ENCODE data around the gene UBE4B. TPM values are rescaled to one million over a fixed set of nuclear protein-coding genes. Genes with fewer than 3 reads are reported as not detected.
A peak's percentile ranks its signal among the peaks of the same experiment; 100 is the strongest.

The UBE4B gene
- total and polyA plus RNA-seq, 7 donors, result 28.8 to 90.9 (median 48.5) TPM

DNA sequence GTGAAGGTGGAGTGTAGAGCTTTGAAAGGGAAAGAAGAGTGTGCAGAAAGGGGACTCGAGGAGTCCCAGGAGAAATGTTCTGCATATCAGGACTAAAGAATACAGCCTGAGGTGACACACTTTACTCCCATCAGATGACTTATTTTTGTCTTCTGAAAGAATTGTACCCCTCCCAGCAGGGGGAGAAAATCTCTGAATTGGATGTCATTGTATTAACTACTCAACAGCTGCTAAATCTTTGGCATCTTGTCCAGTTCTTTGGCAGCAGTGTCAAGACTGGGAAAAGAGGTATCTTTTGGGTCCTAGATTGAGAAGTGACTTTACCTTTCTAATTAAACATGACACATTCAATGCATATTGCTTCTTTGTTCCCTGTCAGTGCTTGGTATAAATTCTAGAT is 18.9 kb downstream of the UBE4B start:
- no peaks in the 10 kb centered on the region for H3K9me3 ChIP-seq
- ATAC-seq (peak in 1 of 4 donors; percentile 11), DNase-seq (no peak)
- no peak overlapping the region for H3K4me3 ChIP-seq
- peak overlapping the region; percentile 69 for H3K27ac ChIP-seq
- peaks cover 51% of the 10 kb centered on the region for H3K4me1 ChIP-seq
- H3K27me3 ChIP-seq (ENCODE audit: insufficient read depth in 3 of 3, low read length in 2 of 3), result no peaks in the 10 kb centered on the region
- WGBS, 3 donors, result 29 to 61% (median 50%) methylated on average over 1 of the region's 1 CpG
- TF ChIP-seq, protein P1, sequence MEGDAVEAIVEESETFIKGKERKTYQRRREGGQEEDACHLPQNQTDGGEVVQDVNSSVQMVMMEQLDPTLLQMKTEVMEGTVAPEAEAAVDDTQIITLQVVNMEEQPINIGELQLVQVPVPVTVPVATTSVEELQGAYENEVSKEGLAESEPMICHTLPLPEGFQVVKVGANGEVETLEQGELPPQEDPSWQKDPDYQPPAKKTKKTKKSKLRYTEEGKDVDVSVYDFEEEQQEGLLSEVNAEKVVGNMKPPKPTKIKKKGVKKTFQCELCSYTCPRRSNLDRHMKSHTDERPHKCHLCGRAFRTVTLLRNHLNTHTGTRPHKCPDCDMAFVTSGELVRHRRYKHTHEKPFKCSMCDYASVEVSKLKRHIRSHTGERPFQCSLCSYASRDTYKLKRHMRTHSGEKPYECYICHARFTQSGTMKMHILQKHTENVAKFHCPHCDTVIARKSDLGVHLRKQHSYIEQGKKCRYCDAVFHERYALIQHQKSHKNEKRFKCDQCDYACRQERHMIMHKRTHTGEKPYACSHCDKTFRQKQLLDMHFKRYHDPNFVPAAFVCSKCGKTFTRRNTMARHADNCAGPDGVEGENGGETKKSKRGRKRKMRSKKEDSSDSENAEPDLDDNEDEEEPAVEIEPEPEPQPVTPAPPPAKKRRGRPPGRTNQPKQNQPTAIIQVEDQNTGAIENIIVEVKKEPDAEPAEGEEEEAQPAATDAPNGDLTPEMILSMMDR (IDR thresholded peaks at IDR 0.05), result no peak
- H3K36me3 ChIP-seq (ENCODE audit: insufficient read depth in 1 of 2, low read depth in 1 of 2), result no peaks in the 10 kb centered on the region
- intact Hi-C loops (cut with DNase I), result no loop called here

DNA sequence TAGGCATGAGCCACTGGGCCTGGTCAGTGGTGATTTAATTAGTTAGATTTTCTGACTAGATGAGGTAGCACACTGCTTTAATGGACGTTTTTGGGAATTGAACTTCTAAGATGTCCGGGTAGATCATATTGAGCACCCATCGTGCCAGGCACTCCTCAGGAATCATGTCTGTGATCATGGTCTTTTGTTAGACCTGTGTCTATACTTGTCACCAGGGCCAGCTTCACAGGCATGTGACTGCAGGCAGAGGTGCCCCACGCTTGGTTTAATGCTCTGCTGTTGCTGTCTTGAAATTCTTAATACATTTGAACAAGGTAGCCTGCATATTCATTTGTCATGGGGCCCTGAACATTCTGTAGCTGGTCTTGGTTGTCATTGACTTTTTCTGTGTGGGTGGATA is 19.6 kb downstream of the UBE4B start:
- WGBS, 3 donors, result 43 to 60% (median 53%) methylated on average over 4 of the region's 4 CpGs
- H3K4me1 ChIP-seq, result peaks cover 51% of the 10 kb centered on the region
- ATAC-seq, result peak; percentile 74 to 89 (median 85)

DNA sequence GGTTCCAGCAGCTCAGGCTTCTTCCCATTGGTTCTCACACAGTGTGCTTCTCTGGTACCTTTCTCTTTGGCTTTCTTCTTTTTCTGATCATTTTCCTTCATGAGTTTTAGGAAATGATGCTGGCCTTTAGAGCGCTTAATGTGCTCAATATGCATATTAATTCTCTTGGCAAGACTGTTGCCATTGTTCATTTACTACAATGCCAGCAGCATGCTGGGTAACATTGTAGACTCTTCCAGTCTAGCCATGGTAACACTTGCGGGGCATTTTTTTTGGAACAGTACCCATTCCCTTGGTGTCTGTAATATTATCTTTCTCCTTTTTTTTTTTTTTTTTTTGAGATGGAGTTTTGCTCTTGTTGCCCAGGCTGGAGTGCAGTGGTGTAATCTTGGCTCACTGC is 21.7 kb downstream of the UBE4B start:
- Histone ChIP-seq H3K4me1 (peaks cover 58% of the 10 kb centered on the region), H3K27me3 (ENCODE audit: insufficient read depth in 3 of 3, low read length in 2 of 3) (no peaks in the 10 kb centered on the region), H3K4me3 (no peak overlapping the region), H3K9me3 (no peaks in the 10 kb centered on the region), H3K36me3 (ENCODE audit: insufficient read depth in 1 of 2, low read depth in 1 of 2) (no peaks in the 10 kb centered on the region), H3K27ac (no peak overlapping the region)
- TF ChIP-seq, protein P1 (IDR thresholded peaks at IDR 0.05), result no peak
- ATAC-seq, result no peak
- WGBS, 3 donors, result 40 to 66% (median 42%) methylated on average over 2 of the region's 2 CpGs
- intact Hi-C loops (cut with DNase I), result no loop called here
- no peak for DNase-seq

More for the DNA sequence above, 19.6 kb downstream of the UBE4B start:
- TF ChIP-seq, protein P1 (IDR thresholded peaks at IDR 0.05), result no peak
- Histone ChIP-seq H3K36me3 (ENCODE audit: insufficient read depth in 1 of 2, low read depth in 1 of 2) (no peaks in the 10 kb centered on the region), H3K27me3 (ENCODE audit: insufficient read depth in 3 of 3, low read length in 2 of 3) (no peaks in the 10 kb centered on the region), H3K27ac (peak overlapping the region; percentile 69), H3K9me3 (no peaks in the 10 kb centered on the region), H3K4me3 (no peak overlapping the region)
- no peak for DNase-seq
- intact Hi-C loops (cut with DNase I), result no loop called here

DNA sequence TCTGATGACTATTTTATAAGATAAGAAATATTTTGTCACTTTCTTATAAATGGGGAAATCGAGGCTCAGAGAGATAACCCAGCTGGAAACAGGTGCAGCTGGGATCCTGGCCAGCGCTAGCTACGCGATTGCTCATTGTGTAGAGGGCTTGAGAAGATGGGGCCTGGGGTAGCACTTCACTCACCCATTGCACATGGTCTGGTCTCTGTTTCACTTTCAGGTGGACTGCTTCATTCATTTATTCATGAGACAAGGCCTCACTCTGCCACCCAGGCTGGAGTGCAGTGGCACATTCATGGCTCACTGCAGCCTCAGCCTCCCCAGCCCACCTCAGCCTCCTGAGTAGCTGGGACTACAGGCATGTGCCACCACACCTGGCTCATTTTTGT is 23.8 kb downstream of the UBE4B start:
- DNase-seq (no peak), ATAC-seq (no peak)
- peaks cover 66% of the 10 kb centered on the region for H3K4me1 ChIP-seq
- H3K4me3 ChIP-seq, result no peak overlapping the region
- TF ChIP-seq, protein P1 (IDR thresholded peaks at IDR 0.05), result no peak
- H3K27ac ChIP-seq, result no peak overlapping the region
- H3K36me3 ChIP-seq (ENCODE audit: insufficient read depth in 1 of 2, low read depth in 1 of 2), result no peaks in the 10 kb centered on the region
- intact Hi-C loops (cut with DNase I), result no loop called here
- H3K27me3 ChIP-seq (ENCODE audit: insufficient read depth in 3 of 3, low read length in 2 of 3), result no peaks in the 10 kb centered on the region
- WGBS, 3 donors, result 74 to 96% (median 83%) methylated on average over 4 of the region's 4 CpGs
- H3K9me3 ChIP-seq, result no peaks in the 10 kb centered on the region

DNA sequence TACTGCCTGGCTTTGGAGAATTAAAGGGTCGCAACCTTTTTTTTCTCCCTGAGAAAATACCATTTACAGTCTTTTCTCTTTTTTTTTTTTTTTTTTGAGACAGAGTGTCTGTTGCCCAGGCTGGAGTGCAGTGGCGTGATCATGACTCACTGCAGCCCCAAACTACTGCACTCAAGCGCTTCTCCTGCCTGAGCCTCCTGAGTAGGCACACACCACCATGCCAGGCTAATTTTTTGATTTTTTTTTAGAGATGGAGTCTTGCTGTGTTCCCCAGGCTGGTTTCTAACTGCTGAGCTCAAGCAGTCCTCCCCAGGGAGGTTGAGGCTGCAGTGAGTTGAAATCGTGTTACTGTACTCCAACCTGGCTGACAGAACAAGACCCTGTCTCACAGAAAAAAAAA is 24.6 kb downstream of the UBE4B start:
- Histone ChIP-seq H3K9me3 (no peaks in the 10 kb centered on the region), H3K4me3 (no peak overlapping the region), H3K27ac (no peak overlapping the region), H3K4me1 (peaks cover 60% of the 10 kb centered on the region), H3K36me3 (ENCODE audit: insufficient read depth in 1 of 2, low read depth in 1 of 2) (no peaks in the 10 kb centered on the region), H3K27me3 (ENCODE audit: insufficient read depth in 3 of 3, low read length in 2 of 3) (no peaks in the 10 kb centered on the region)
- TF ChIP-seq, protein P1 (IDR thresholded peaks at IDR 0.05), result no peak
- DNase-seq (no peak), ATAC-seq (peak in 3 of 4 donors; percentile 44 to 56 (median 56))
- WGBS, 3 donors, result 67 to 81% (median 76%) methylated on average over 4 of the region's 4 CpGs
- intact Hi-C loops (cut with DNase I), result no loop called here
